ENCODE data around the gene PHTF2.

- TF ChIP-seq EZH2 (IDR thresholded peaks at IDR 0.05; ENCODE audit: low read depth) (no peak), CTCF (conservative IDR thresholded peaks at IDR 0.05) (0 out of 2 replicates have a peak, but pooled peaks have one; percentile 28)
Observed at GRCh38 chr7:77903597-77903996, 105.0 kb downstream of the PHTF2 start.

Data from PC-9 (cell line).